ENCODE measurements around the gene SMARCA2.
A peak's percentile ranks its signal among the peaks of the same experiment; 100 is the strongest.

The SMARCA2 gene

DNA sequence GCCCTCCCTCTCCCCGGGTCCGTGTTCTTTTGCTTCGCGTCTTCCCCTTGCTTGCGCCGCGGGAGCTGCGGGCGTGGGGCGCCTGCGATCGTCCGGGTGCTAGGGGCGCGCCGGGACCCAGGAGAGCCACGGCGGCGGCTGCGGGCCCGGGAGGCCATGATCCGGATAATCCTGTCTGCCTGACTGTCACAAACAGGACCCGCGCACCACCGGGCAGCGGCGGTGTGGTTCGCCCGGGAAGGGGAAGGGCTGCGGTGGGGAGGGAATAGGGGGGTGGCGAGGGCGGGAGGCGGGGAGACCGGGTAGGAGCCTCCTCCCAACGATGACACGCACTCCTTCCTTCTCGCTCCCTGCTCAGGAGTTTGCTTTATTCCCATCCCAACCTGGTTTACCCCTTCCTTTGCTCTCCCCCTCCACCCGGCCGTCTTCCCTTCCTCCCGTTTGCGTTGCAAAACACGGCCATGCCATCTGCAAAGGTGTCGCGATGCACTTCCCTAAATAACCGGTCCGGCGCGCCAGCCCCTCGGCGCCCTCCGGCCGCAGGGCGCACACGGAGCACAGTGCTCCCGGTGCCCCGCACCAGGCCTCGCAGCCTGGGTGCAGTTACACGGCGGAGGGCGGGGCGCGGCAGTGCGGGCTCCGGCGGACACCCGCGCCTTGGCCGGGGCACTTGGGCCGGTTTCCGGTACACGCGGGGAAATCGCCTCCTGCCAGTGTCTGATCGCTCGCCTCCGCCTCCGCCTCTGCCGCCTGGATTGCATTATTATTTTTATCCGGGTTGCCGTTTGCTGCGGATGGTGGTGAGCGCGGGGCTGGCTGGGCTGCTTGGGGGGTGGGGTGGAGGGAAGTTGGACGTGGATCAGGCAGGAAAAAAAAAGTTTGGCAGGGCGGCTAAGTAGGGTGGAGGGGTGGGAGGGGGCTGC is 1.5 kb downstream of the SMARCA2 start:
- DNase-seq, result peak; percentile 35

DNA sequence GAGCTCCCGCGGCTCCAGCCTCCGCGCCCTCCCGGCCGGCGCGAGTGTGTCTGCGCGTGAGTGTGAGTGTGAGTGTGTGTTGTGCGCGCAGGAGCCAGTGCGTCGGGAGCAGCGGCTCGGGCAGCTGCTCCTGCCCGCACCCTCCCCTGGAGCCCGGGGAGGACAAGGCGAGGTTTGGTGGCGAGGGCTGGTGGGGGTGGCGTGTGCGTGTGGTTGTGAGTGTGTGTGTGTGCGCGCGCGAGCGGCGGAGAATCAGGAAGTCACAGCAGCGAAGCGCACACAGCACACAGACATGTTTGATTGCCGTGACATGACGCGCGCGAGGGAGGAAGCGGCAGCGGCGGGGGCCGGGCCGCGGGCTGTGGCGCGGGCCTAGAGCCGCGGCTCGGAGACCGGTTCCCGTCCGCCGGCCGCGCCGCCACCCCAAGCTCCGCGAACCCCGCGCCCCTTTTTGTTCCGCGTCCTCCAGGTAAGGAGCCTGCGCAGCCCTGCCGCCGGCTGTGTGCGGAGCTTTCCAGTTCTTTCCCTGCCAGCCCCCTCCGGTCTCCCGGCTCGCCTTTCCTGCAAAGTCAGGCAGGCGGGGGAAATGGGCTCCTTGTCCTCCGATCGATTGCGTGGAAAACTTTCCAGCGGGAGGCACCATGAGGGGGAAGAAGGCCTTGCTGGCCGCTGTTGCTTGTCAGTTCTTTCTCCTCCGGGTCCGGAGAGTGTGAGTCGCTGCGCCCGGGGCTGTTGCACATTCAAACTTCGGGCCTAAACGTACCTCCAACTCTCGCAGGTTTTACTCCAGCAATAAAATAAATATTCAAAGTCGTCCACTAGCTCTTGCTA is 2.4 kb downstream of the SMARCA2 start:
- peak; percentile 42 for DNase-seq

DNA sequence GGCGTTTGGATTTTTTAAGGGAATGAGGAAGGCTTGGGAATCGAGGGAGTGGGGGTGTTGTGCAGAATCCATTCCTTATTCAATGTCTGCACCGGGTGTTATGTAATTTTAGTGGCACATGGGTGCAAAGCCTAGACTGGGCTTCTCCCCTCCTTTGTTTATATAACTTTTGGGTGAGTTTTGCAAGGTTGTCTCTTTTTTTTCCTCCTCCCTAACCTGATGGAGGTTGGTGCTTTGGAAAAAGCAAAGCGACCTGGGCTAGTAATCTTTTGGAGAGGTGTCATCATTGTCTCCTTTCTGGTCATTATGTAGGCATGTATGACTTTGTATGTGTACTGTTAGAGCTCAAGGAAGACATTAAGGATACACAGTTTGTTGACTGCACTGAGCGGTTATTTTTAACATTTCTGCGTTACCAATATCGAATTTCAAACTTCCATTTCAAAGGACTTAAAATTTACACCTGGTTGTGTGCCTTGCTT is 3.1 kb downstream of the SMARCA2 start:
- no peak for DNase-seq

DNA sequence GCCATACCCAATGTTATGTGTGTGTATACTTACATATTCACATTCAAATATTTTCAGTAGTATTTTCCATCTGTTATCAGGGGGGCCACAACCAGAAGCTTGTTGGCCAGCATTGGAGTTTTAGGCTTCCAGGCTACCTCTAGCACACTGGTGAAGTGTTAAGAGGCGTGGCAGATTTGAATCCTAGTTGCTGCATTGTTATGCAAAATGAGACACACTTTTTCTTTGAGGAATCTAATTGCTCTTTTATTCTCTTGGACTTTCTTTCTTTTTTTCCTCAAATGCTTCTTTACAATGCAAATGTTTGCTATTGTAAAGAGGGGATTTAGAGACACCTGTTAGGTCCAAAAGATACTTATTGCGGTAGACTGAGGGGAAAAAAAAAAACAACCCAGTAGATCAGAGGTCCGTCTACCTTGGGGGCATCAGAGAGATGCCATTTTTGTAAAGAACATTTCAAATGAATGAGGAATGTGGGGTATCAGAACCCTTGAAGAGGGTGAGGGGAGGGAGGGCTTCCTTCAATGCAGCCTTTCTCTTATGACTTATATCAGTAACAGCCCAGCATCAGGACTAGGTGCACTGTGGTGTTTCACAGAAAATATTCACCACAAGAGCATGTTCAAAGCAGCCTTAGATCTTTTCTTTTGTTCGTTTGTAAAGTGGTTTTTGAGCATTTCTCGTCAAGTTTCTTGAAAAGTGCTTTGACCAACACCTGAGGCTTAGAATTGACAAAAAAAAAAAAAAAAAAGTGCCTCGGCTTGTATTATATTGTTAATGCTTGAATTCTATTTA is 3.8 kb downstream of the SMARCA2 start:
- no peak for DNase-seq

DNA sequence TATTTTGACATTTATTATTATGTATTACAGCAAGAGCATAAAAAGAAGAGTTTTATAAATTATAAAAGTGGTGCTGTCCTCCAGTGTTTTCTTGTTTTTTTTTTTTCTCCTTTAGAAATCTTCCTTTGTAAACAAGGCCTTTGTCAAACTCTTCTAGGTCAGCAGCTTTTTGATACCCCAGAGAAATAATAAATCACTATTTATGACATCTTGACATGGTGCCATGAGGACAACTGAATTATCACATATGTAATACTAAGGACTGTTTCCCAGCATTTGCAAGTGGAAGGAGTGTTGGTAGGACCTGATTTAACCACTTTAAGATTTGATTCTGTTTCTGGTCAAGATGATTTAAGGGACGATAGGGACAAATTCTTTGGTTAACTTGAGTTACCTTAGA is 4.6 kb downstream of the SMARCA2 start:
- no peak for DNase-seq

DNA sequence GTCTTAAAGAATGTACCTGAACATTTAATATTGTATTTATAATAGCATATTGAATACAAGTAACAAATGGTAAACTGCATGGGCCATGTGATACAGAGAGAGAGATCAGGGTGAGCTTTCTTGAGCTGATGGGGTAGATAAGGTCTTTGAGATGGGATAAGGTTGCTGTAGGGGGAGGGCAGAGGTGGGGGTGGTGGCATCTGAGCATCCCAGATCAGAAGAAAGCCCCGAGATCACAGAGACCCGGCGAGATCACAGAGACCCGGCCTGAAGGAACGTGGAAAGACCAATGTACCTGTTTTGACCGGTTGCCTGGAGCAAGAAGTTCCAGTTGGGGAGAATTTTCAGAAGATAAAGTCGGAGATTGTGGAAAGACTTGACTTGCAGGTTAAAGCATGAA is 6.6 kb downstream of the SMARCA2 start:
- no peak for DNase-seq

DNA sequence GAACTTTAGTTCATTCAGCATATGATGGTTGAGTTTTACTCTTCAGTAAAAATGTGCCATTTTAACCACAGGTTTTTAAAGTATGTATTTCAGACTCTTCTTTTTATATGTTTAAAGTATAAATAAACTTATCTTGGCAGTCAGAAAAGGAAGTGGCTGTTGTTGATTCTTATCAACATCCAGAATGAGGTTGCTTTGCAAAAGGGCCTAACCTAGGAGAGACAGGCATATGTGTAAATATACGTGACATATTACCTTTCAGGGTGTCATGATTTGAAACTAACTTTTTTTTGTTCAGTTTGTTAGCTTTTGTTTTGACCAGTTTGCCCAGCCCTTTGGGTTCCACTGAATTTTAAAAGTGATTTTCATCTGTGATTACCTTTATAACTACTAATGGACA is 7.4 kb downstream of the SMARCA2 start:
- DNase-seq, result no peak

DNA sequence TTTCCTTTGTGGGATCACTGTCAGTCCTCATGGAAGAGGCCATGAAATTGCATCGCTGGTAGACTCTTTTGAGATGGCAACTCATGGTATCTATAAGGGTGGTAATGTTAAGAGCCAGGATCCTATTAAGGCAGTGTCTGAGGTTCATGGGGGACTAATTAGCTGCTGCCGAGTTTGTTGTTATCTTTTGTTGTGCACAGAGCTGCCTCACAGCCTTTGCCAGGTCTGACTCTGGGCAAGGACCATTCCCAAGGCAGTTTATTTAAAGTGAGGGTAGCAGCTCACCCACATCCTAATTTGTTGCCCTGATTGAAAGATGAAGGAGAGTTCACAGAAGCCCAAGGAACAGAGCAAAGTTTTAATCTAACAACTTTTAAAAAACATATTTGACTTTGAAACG is 7.9 kb downstream of the SMARCA2 start:
- DNase-seq, result no peak

DNA sequence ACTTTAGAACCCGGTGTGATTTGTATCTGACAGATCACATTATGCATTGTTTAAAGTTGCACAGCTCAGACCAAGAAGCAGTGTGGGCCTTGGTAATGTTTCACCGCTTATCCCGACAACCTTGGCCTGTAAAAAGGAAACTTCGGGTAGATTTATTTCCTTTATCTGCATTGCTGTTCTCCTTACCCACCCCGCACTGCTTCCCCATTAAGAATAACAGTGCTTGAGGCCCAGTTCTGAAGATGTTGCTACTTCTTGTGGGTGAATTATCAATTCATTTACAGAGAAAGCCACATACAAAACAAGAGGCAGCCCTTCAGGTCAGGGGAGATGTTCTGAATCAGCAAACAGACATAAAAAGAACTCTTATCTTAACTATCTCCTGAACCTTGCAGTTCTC is 8.4 kb downstream of the SMARCA2 start:
- DNase-seq, result no peak

DNA sequence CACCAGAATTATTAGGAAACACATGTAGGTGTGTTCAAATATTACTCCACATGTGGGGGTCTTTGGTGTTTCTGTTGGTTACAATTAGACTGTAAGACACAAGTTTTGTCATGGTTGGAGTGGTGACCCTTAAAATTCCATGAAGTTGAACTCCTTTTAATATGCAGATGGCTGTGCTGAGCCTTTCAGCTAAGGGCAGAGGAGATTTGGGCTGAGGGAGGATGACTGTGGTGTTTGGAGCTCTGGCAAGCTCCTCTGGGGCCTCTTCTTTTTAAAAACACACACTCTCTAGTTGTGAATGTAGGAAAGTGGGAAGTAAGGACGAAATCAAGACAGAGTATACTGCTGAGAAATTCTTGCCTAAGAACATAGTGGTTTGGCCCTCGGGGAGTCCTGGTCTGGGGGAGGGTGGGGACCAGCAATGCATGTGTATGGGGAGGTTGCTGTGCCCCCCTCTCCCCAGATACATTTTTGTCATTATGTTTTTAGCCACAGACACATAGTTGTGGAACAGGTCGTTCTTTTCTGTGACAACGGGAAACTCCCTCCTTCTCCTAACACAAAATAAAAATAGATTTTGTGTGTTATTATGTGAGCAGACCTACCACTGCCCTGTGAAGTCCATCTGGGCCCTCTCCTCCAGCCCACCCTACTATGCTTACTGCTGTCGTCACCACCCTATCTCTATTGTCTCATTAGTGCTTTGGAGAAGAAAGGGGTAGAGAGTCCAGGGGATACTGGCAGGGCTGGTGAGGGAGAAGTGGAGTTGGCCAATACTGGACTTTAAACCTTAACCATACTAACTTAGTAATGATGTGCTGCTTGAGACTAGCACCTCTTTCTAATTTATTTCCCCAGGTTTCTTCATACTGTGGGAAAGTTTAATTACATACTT is 10.0 kb downstream of the SMARCA2 start:
- DNase-seq, result no peak

DNA sequence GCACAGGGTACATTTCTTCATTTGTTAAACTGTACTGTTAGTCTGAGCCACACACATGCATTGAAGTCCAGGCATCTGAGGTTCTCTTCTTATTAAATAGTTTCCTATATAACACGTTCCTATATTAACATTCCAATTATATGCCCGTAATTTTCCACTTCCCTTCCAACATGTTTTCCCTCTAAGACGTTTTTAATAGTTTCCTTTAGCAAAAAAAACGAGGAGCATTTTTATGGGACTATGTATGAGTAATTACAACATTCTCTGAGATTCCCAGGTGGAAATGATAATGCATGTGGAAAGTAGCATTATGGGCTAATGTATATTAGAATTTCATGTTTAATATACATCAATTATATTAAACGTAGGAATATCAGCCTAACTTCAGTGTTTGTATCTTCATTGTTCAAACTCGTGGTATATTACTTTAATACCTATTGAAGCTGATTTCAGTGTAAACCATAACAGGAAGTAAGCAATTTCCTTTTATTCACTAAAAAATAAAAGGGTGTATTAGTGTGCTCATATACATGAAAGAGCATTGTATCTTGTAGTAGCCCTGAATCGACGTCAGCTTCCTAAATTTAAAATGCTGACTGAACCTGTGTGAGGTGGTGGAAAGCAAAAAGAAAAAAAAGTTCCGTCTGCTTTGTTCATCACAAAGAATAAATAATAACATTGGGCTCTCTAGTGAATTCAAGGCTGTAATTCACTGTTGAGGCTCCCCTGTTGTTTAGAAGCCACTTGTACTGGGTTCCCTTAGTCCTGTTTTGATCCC is 11.3 kb downstream of the SMARCA2 start:
- no peak for DNase-seq

DNA sequence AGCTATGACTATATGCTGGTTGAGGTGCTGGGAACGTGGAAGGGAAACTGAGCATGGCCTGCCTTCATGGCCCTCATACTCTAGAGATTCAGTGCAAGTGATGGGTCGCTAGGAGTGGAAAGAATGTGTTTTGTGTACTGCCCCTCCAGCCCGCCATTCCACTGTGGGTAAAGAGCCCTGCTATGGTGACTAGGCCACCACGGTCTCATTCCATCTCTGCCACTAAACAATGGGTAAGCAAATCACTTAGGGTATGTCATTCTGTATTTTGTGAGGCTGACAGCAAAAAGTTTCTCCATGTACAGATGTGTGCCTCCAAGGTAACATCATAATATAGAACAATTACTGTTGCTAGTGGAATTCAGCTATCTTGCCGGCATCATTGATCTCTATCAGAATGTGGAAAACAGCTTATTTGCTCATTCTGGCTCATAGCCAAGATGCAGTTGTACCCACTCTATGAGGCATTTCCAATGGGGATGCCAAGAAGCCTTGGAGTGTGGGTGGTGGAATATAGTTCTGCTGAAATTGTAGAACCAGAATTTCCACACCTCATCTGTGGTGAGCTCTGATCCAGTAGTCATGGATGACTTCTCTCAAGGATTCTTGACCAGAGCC is 12.5 kb downstream of the SMARCA2 start:
- no peak for DNase-seq

DNA sequence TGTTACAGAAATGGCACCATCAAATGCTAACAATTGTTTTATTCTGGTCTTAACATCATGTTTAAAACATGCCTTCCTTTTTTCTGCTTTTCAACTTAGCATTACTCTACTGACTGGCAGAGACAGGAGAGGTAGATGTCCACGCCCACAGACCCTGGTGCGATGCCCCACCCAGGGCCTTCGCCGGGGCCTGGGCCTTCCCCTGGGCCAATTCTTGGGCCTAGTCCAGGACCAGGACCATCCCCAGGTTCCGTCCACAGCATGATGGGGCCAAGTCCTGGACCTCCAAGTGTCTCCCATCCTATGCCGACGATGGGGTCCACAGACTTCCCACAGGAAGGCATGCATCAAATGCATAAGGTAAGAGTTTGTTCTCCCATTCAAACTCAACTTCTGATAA is 13.7 kb downstream of the SMARCA2 start:
- DNase-seq, result no peak

DNA sequence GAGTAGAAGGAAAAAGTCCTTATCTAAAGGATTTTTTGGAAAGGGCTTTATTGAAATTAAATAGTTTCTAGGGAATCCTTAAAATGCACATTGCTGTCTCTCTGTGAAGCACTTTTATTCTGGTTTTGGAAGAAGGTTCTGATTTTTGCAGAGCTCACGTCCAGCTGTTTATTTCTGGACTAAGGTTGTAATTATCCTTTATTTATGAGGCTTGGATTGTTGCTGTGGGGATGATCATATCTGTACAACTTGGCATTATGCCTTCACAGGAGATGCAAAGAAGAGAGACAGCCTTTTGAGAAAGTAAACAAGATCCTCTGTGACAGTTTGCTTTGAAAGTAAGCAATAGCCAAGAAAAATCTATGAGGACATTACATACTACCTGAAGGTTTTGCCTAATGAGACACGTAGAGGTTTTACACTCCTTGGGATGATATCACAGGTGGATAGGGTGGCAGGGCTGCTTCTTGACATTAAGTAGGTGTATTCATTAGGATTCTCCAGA is 14.6 kb downstream of the SMARCA2 start:
- DNase-seq, result no peak

DNA sequence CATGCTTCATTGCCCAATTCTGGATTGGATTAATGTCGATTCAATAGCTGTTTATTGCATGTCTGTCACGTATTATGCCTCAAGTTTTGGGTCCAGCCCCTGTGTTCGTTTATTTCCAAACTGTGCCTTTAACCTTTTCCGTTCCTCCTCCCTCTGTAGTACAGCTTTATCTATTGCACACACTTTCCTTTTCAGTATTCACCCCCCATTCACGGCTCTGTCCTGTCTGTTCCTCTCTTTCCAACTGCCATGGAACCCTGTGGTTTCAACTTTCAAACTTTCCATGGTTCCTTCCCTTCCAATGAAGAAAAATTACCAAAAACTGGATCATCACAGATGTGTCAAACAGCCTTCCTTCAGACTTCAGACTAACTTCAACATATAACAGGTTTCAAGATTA is 17.1 kb downstream of the SMARCA2 start:
- DNase-seq, result no peak

DNA sequence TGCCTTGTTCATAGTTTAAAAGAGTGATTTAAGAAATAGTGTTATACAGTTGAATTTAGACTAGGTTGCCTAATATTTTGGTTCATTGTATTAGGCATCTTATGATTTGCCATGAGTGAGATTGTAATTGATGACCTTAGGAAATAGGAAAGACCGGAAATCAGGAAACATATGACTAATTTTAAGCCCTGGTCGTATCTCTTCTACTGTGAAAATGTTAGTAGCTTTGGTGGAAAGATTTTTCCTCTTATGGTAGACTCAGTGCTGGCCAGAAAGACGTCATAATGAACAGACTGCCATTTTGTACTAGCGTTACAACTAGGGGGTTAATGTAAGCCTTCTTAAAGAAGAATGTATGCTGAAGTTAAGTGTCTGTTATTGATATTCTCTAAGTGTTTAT is 21.7 kb downstream of the SMARCA2 start:
- no peak for DNase-seq

DNA sequence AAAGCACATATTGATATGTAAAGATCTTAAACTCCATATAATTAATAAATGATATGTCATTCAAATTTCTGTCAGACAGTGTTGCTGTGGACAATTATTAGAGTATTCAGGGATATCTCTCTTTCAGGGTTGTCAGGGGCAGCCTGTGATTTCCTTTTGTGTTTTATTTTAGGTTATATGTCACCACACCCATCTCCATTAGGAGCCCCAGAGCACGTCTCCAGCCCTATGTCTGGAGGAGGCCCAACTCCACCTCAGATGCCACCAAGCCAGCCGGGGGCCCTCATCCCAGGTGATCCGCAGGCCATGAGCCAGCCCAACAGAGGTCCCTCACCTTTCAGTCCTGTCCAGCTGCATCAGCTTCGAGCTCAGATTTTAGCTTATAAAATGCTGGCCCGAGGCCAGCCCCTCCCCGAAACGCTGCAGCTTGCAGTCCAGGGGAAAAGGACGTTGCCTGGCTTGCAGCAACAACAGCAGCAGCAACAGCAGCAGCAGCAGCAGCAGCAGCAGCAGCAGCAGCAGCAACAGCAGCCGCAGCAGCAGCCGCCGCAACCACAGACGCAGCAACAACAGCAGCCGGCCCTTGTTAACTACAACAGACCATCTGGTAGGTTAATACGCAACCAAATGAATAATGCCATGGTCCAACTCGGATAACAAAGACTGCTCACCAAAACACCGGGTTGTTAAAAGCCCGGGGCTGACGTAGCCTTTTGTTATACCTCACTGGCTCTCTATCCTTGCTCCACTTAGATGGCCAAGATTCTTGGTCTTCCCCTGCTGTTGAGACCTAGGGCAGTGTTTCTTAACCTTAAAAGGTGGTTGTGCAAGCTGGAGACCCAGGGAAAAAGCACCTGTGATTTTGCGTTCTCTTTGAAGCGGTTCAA is 24.4 kb downstream of the SMARCA2 start:
- no peak for DNase-seq

DNA sequence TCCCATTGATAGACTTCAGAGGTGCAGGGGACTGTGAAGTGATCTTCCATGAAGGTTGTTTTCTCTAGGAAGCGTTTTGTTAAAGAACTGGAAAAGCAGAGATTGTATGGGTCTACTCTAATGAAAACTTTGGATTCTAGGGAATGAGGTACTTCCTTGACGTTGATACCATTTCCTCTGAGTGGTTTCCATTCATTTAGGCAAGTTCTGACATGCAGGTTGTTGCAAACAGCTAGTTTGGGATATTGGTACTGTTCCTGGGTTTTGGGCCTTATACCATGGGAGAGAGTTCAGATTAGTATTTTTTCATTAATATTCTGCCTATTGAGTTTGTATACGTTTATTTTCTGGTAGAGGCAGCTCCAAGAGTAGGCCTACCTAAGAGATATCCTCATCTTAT is 25.7 kb downstream of the SMARCA2 start:
- no peak for DNase-seq

DNA sequence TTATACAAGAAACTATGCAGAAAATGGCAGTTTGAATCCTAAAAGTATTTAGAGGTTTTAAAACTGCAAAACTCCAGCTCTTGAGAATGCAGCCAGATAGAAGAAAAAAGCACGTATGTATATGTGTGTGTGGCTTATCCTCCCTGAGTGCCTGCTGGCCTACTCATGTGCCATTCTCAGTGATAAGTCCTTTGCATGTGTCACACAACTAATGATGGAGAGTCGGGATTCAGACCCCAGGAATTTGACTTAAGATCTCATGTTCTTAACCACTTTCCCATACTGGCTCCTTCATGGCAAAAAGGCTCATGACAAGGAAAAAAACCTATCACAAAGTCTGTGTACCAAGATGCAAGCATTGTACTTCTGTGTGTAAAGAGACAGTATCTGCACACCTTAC is 26.6 kb downstream of the SMARCA2 start:
- DNase-seq, result no peak
